SU-DHL-6 (cell line): ENCODE measurements around the gene STIP1.

ENCODE experiments used
- EZH2phosphoT487 ChIP-seq: fragments of 200-600 bp; sonication (generic), shearing (Covaris generic); conservative IDR thresholded peaks from 2 replicates; pipeline ENCODE4 v1.6.1; 2018; ENCODE audit warnings: mild to moderate bottlenecking, antibody characterized with exemption, low read length, moderate library complexity, mixed read lengths
- TF ChIP-seq, protein P1 (sequence below): fragments of 200-600 bp; sonication (generic); IDR thresholded peaks from one replicate; pipeline ENCODE4 v1.5.1; 2017; ENCODE audit warnings: antibody characterized with exemption, mild to moderate bottlenecking, low read length, moderate library complexity; ENCODE audit not compliant: insufficient read depth, poor library complexity, severe bottlenecking

GRCh38 chr11:64185693-64186491, at the start of gene STIP1:
- TF ChIP-seq, protein P1, sequence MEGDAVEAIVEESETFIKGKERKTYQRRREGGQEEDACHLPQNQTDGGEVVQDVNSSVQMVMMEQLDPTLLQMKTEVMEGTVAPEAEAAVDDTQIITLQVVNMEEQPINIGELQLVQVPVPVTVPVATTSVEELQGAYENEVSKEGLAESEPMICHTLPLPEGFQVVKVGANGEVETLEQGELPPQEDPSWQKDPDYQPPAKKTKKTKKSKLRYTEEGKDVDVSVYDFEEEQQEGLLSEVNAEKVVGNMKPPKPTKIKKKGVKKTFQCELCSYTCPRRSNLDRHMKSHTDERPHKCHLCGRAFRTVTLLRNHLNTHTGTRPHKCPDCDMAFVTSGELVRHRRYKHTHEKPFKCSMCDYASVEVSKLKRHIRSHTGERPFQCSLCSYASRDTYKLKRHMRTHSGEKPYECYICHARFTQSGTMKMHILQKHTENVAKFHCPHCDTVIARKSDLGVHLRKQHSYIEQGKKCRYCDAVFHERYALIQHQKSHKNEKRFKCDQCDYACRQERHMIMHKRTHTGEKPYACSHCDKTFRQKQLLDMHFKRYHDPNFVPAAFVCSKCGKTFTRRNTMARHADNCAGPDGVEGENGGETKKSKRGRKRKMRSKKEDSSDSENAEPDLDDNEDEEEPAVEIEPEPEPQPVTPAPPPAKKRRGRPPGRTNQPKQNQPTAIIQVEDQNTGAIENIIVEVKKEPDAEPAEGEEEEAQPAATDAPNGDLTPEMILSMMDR = no peak
- TF ChIP-seq EZH2phosphoT487 = no peak
